Right hindlimb (tissue), 1 donor: ENCODE measurements around the gene SPTBN4.
"Not testable (repeated sequence)": the region's sequence is repeated elsewhere in the genome, so short reads cannot be mapped to it uniquely, and the experiment has no call there.

ENCODE experiments used
- DNase-seq: peaks from one replicate; pipeline ENCODE4 v3.0.0-alpha.2; 2018

Gene SPTBN4

DNA sequence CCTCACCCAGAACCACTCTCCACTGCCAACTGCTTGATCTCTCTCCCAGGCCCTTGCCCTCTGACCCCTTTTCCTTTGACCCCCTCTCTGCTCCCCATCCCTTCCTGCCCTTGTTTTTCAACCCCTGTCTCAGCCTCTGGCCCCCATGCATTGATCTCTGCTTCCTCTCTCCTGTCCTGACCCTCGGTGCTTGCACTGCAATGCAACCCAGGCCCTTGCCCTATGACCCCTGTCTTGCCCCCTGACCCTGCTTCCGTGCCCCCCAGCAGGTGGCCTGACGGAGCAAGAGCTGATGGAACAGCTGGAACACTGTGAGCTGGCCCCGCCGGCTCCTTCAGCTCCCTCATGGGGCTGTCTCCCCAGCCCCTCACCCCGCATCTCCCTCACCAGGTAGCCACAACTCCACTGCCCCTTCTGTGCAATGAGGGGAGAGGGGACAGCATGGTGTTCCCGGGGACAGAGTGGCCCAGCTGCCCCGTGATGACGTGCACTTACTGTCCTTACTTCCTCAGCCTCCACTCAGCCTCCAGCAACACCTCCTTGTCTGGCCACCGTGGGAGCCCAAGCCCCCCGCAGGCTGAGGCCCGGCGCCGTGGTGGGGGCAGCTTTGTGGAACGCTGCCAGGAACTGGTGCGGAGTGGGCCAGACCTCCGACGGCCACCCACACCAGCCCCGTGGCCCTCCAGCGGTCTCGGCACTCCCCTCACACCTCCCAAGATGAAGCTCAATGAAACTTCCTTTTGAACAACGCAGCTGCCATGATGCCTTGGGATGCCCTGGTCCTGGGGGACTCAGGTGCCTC is 123.9 kb downstream of the SPTBN4 start:
- DNase-seq, result no peak

GRCh38 chr19:40591724-40592123 is 124.9 kb downstream of the SPTBN4 start:
- DNase-seq, result not testable (repeated sequence)

DNA sequence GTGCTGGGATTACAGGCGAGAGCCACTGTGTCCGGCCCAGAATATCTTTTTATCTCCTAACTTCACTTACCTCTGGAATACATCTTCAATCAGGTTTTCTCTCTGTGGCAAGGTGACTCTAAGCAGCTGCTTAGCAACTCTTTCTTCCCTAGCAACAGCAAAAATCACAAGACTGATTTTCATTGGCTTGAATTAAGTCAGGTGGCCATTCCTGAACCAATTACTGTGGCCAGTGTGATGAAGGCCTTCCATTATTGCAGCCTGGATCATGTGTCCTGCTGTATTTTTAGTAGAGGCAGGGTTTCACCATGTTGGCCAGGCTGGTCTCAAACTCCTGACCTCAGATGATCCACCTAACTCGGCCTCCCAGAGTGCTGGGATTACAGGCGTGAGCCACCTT is 125.4 kb downstream of the SPTBN4 start:
- DNase-seq, result no peak

DNA sequence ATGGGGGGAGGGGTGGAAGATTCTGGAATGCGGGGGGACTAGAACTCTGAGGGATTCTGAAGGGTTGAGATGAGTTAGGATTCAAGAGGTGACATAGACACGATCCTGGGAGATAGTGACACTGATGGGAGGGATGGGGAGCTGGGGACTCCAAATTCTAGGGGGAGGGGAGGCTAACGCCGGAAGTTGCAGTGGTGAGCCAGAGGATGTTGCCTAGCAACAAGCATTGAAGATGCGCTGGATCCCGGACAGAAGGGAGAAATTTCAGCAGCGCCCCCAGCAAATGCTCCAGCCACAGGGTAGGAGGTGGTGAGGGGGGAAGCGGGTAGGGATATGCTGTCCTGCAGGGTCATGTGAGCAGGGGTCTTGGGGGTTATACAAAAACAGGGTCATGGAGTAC is 127.5 kb downstream of the SPTBN4 start:
- no peak for DNase-seq

DNA sequence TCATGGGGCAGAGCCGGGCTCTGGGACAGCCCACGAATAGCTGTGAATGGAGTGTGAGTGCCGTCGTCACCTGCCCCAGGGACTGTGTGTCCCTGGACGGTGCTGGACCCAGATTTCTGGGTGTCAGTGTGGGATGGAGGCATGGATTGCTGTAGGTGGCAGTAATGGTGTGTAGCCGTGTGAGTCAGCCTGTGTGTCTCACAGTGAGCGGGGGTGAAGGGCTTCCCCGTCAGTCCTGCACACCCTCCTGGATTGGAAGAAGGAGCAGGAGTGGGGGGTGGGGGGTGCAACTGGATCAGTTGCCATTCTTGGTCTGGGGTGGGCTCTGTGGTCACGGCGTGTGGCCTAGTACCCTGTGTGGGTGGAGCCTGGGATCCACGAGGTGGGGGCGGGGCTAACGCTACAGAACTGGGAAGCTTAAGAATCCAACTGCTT is 127.9 kb downstream of the SPTBN4 start:
- DNase-seq, result no peak

DNA sequence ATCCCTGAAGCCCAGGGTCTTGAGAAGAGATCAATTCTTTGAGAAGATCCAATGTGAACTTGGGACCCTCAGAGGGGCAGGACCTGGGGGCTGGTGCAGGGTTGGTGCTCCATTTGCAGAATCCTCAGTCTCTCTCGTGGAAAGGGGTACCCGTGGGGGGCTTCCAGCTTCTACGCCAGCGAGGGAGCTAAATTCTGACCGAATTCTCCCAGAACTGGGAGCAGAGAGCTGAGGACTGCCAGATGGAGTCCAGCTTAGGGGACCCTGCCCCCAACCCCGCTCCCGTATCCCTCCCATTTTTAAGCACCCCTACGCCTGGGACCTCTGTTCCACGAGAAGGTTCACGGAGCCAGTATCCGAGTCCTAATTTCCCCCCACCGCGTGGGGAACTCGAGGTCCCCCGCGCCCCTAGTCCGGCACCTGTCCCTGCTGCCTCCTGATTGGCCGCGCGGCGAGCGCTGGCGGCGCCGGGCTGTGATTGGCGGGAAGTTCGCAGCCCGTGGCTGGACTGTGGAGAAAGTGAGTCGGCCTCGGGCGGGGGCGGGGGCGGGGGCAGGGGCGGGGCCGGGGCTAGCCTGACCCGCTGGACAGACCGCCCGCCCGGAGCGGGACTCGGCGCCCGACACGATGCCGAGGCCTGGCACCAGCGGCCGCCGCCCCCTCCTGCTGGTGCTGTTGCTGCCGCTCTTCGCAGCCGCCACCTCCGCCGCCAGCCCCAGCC is 130.0 kb downstream of the SPTBN4 start:
- DNase-seq, result peak; percentile 87

GRCh38 chr19:40597329-40597838 is 130.6 kb downstream of the SPTBN4 start:
- DNase-seq, result no peak

- peak; percentile 96 for DNase-seq
These were observed 131.5 kb downstream of the SPTBN4 start for GRCh38 chr19:40598121-40598917.

DNA sequence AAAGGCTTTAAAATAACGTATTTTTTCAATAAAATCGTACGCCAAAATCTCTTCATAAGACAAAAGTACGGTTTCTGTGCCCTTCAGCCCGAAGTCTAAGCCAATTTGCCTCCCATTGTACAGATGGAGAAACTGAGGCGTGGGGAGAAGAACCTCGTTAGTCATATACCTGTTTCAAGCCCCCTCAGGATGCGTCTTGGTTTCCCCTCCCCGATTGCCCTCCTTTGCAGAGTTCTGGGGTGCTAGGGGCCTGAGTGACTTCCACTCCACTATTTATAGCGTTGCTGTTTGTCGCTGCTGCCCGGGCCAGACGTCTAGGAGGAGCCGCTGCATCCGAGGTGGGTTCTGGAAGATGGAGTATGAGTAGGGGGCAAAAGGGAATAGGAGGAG is 132.1 kb downstream of the SPTBN4 start:
- no peak for DNase-seq

DNA sequence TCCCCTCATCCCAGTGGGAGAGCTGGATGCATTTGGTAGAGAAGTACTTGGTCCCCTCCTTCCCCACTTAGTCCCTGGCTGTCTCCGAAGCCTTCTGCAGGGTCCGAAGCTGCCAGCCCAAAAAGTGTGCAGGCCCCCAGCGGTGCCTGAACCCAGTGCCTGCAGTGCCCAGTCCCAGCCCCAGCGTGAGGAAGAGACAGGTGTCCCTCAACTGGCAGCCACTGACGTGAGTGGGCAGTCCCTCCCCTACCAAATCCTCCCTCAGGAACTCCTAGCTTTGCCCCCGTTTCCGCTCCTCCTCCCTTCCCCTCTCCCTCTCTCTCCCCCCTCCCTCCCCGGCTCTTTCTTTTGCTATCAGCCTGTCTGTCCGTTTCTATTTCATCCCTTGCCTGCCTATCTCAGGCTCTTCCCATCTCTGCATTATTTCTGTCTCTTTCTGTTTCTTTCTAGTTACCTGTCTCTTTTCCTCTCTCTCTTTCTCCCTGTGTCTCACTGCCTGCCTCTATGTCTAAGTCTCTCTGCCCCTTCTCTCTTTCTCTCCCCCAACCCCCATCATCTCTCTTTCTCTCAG is 132.6 kb downstream of the SPTBN4 start:
- peak; percentile 45 for DNase-seq

GRCh38 chr19:40599902-40600569 is 133.2 kb downstream of the SPTBN4 start:
- peak; percentile 53 for DNase-seq

GRCh38 chr19:40600570-40601133 is 133.9 kb downstream of the SPTBN4 start:
- peak; percentile 69 for DNase-seq

DNA sequence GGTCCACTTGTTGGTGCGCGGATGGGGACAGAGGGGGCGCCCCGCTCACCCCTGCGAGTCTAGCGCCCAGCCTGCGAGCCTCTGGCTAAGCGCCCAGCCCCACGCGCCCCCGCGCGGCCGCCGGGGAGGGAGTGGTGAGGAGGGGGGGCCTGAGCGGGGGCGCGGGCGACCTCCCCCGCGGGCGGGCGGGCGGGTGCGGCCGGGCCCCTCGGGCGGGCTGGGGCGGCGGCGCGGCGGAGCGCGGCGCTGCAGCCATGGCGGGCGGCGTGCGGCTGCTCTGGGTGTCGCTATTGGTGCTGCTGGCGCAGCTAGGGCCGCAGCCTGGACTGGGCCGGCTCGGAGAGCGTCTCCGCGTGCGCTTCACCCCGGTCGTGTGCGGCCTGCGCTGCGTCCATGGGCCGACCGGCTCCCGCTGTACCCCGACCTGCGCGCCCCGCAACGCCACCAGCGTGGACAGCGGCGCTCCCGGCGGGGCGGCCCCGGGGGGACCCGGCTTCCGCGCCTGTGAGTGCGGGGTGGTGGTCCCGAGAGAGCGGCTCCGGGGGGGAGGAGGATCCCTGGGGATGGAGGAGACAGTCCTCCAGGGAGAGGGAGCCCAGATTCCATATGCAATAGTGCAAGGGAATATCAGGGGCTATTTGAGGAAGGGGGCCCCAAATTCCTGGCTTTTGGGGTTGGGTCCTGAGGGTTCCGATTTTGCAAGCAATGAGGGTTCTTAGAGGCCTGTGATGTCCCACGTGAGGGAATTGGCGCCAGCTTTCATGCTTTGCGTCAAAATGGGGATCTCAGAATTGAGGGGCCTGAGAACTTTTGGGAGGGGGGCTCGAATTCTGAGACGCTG is 134.6 kb downstream of the SPTBN4 start, which contains the start of gene LTBP4:
Gene LTBP4 (plus strand): TSS at position 236 of the 841 bp plus-strand sequence. CDS start 19 bp downstream, at position 255.
- peak; percentile 72 for DNase-seq

- DNase-seq, result no peak
These were observed 136.2 kb downstream of the SPTBN4 start for GRCh38 chr19:40603071-40603388.

GRCh38 chr19:40603389-40604170 is 136.8 kb downstream of the SPTBN4 start:
- DNase-seq, result peak; percentile 99

DNA sequence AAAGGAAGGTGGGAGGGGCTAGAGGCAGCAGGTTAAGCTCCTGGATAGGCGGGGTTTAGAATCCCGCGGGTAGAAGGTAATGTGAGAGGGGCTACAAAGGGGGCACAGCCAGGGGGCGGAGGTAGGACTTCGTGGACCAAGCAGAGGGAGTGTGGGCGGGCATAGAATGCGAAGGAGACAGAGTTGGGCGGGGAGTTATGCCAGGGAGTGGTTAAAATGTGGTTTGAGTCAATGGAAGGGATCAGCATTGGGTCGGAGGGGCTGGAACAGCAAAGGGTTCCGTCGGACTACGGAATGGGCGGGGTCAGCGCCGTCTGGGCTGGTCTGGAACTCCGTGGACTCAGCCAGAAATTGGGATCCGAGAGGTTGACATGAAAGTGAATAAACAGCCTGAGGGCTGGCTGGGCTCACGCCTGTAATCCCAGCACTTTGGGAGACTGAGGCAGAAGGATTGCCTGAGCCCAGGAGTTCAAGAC is 137.4 kb downstream of the SPTBN4 start:
- no peak for DNase-seq

DNA sequence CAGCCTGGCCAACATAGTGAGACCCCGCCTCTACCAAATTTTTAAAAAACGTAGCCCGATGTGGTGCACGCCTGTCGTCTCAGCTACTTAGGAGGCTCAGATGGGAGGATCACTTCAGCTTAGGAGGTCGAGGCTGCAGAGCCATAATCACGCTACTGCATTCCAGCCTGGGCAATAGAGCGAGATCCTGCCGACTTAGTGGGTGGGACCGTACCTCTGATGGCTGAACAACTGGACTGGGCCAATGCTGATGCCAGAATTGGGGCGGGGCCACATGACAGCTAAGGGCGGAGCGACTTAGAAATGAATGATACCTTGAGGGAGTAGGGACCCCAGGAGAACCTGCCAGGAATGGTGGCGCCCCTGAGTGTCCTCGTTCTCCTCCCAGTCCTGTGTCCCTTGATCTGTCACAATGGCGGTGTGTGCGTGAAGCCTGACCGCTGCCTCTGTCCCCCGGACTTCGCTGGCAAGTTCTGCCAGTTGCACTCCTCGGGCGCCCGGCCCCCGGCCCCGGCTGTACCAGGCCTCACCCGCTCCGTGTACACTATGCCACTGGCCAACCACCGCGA is 137.9 kb downstream of the SPTBN4 start:
- no peak for DNase-seq

DNA sequence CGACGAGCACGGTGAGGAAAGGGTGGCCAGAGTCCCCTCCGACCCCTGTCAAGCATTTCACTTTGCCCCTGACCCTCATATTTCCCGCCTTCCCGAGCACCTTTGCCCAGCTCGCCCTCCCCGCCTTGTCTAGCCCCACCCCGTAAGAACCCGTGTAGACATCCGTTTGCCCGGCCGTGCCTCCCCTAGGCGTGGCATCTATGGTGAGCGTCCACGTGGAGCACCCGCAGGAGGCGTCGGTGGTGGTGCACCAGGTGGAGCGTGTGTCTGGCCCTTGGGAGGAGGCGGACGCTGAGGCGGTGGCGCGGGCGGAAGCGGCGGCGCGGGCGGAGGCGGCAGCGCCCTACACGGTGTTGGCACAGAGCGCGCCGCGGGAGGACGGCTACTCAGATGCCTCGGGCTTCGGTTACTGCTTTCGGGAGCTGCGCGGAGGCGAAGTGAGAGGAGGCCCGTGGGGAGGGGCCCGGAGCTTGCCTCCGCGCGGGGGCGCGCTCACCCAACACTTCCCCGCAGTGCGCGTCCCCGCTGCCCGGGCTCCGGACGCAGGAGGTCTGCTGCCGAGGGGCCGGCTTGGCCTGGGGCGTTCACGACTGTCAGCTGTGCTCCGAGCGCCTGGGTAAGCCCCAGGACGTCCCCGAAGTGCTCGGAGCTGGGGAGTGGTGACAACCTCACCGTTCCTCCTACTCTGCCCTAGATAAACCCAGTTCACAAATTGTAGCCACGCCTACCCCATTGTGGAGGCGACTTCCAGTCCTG is 138.6 kb downstream of the SPTBN4 start:
- peak; percentile 71 for DNase-seq
